IMR-90 (cell line): ENCODE measurements around the gene MYO5A. TPM values are rescaled to one million over a fixed set of nuclear protein-coding genes. Genes with fewer than 3 reads are reported as not detected.
A peak's percentile ranks its signal among the peaks of the same experiment; 100 is the strongest.

Experiments
- ATAC-seq: fragments of 200-7000 bp; cut with Tn5 transposase; 2 replicates; pipeline ENCODE4 v1.9.1; 2020; ENCODE audit warnings: low read depth, mild to moderate bottlenecking, moderate library complexity
- BruUV-seq: library from RNA; stranded (reverse); fragments of 400-500 nt; replicated peaks from 2 replicates; lab custom pipeline; 2021; lab: Mats Ljungman, UMichigan
- CTCF ChIA-PET: fragments of 300-600 bp; formaldehyde crosslinking; extraction: SDS; loops from one replicate; lab custom pipeline; 2021; ENCODE audit warnings: antibody characterized with exemption; lab: Yijun Ruan, JAX
- POLR2A ChIA-PET: fragments of 300-600 bp; sonication (Branson Sonifier 250); formaldehyde crosslinking; loops from one replicate; lab custom pipeline; 2022; ENCODE audit warnings: antibody characterized with exemption; ENCODE audit not compliant: unreplicated experiment; lab: Charles Lee
- DNase-seq: peaks from one replicate; pipeline ENCODE4 v3.0.0; 2013
- H2AFZ ChIP-seq: replicated peaks from 2 replicates; pipeline ENCODE3; 2013; ENCODE audit warnings: low read length, mild to moderate bottlenecking; ENCODE audit not compliant: poor library complexity
- H2AK5ac ChIP-seq: 2 replicates; pipeline ENCODE4 v1.6.1; 2013; ENCODE audit warnings: low read depth, low read length, inconsistent platforms
- H2AK9ac ChIP-seq: replicated peaks from 2 replicates; pipeline ENCODE3; 2013; ENCODE audit warnings: mild to moderate bottlenecking, low read depth, low read length, moderate library complexity; ENCODE audit not compliant: poor library complexity
- H2BK120ac ChIP-seq: 2 replicates; pipeline ENCODE4 v1.6.1; 2013; ENCODE audit warnings: low read depth, low read length, inconsistent platforms
- H2BK15ac ChIP-seq: 3 replicates; pipeline ENCODE4 v1.6.1; 2013; ENCODE audit warnings: low read depth, low read length, inconsistent platforms
- H2BK20ac ChIP-seq: 2 replicates; pipeline ENCODE4 v1.6.1; 2013; ENCODE audit warnings: low read depth, mild to moderate bottlenecking, inconsistent platforms, low read length, moderate library complexity
- H2BK5ac ChIP-seq: 2 replicates; pipeline ENCODE4 v1.6.1; 2013; ENCODE audit warnings: mild to moderate bottlenecking, low read depth, low read length, inconsistent platforms; ENCODE audit not compliant: poor library complexity, severe bottlenecking
- H3K14ac ChIP-seq: replicated peaks from 2 replicates; pipeline ENCODE4 v1.6.1; 2013; ENCODE audit warnings: low read depth, low read length, inconsistent platforms
- H3K18ac ChIP-seq: 2 replicates; pipeline ENCODE4 v1.6.1; 2013; ENCODE audit warnings: low read depth, low read length, control low read depth
- H3K23ac ChIP-seq: 2 replicates; pipeline ENCODE4 v1.6.1; 2013; ENCODE audit warnings: low read depth, low read length, inconsistent platforms
- H3K27ac ChIP-seq: 2 replicates; pipeline ENCODE4 v1.5.1; 2013; ENCODE audit warnings: mild to moderate bottlenecking, control low read depth, low read length; ENCODE audit not compliant: insufficient read depth
- H3K27me3 ChIP-seq: 2 replicates; pipeline ENCODE4 v1.6.1; 2013; ENCODE audit warnings: low read length; ENCODE audit not compliant: control insufficient read depth, insufficient read depth
- H3K36me3 ChIP-seq: 2 replicates; pipeline ENCODE4 v1.6.1; 2013; ENCODE audit warnings: low read length, mixed read lengths; ENCODE audit not compliant: control insufficient read depth, insufficient read depth
- H3K4ac ChIP-seq: 2 replicates; pipeline ENCODE4 v1.6.1; 2013; ENCODE audit warnings: low read depth, low read length, inconsistent platforms
- H3K4me1 ChIP-seq: 2 replicates; pipeline ENCODE4 v1.6.1; 2013; ENCODE audit warnings: low read length, mixed read lengths; ENCODE audit not compliant: control insufficient read depth, insufficient read depth
- H3K4me2 ChIP-seq: 2 replicates; pipeline ENCODE4 v1.6.1; 2013; ENCODE audit warnings: low read depth, mild to moderate bottlenecking, control low read depth, low read length, moderate library complexity
- H3K4me3 ChIP-seq: 2 replicates; pipeline ENCODE4 v1.5.1; 2013; ENCODE audit warnings: low read depth, mild to moderate bottlenecking, control low read depth, low read length, moderate library complexity; ENCODE audit not compliant: insufficient read depth
- H3K56ac ChIP-seq: 2 replicates; pipeline ENCODE4 v1.6.1; 2013; ENCODE audit warnings: low read length, inconsistent platforms; ENCODE audit not compliant: insufficient read depth; ENCODE audit errors: extremely low read depth
- H3K79me1 ChIP-seq, 2 experiments: 2 replicates each; pipeline ENCODE4 v1.6.1; 2013; ENCODE audit warnings: low read length in 2 of 2, inconsistent platforms in 1 of 2, low read depth in 1 of 2
- H3K9ac ChIP-seq: 2 replicates; pipeline ENCODE4 v1.6.1; 2013; ENCODE audit warnings: low read depth, low read length, control low read depth
- H3K9me1 ChIP-seq: 2 replicates; pipeline ENCODE4 v1.6.1; 2013; ENCODE audit warnings: low read length, inconsistent platforms; ENCODE audit not compliant: insufficient read depth
- H3K9me3 ChIP-seq: 2 replicates; pipeline ENCODE4 v1.6.1; 2013; ENCODE audit warnings: low read length; ENCODE audit not compliant: control insufficient read depth, insufficient read depth
- H4K20me1 ChIP-seq: 2 replicates; pipeline ENCODE4 v1.6.1; 2013; ENCODE audit warnings: low read length, inconsistent platforms; ENCODE audit not compliant: insufficient read depth
- H4K5ac ChIP-seq: 2 replicates; pipeline ENCODE4 v1.6.1; 2013; ENCODE audit warnings: mild to moderate bottlenecking, low read depth, low read length, control low read depth
- H4K8ac ChIP-seq, 2 experiments: 2 replicates each; pipeline ENCODE4 v1.6.1; 2013; ENCODE audit warnings: low read depth in 2 of 2, low read length in 2 of 2, control low read depth in 1 of 2, inconsistent platforms in 1 of 2
- H4K91ac ChIP-seq: 2 replicates; pipeline ENCODE4 v1.6.1; 2013; ENCODE audit warnings: low read depth, low read length, inconsistent platforms; ENCODE audit not compliant: insufficient read depth
- BHLHE40 ChIP-seq: fragments of 150-350 bp; IDR thresholded peaks from 2 replicates; pipeline ENCODE4 v1.6.1; 2016; ENCODE audit warnings: mild to moderate bottlenecking, low read depth, low read length
- CEBPB ChIP-seq: IDR thresholded peaks from 2 replicates; pipeline ENCODE4 v1.6.1; 2012; ENCODE audit warnings: low read depth, low read length, improper control_type of control experiment
- CHD1 ChIP-seq: IDR thresholded peaks from 2 replicates; pipeline ENCODE4 v1.6.1; 2012; ENCODE audit warnings: low read depth, low read length, improper control_type of control experiment
- FOS ChIP-seq: fragments of 150-350 bp; IDR thresholded peaks from 2 replicates; pipeline ENCODE4 v1.6.1; 2016; ENCODE audit warnings: low read depth, low read length
- MAZ ChIP-seq: IDR thresholded peaks from 2 replicates; pipeline ENCODE4 v1.6.1; 2012; ENCODE audit warnings: low read depth, mild to moderate bottlenecking, low read length, improper control_type of control experiment, moderate library complexity, borderline replicate concordance
- MXI1 ChIP-seq: IDR thresholded peaks from 2 replicates; pipeline ENCODE4 v1.6.1; 2012; ENCODE audit warnings: low read depth, mild to moderate bottlenecking, low read length, moderate library complexity, borderline replicate concordance
- POLR2A ChIP-seq: IDR thresholded peaks from 2 replicates; pipeline ENCODE4 v1.6.1; 2012; ENCODE audit warnings: mild to moderate bottlenecking, low read depth, low read length
- RAD21 ChIP-seq: IDR thresholded peaks from 2 replicates; pipeline ENCODE4 v1.6.1; 2012; ENCODE audit warnings: low read length, improper control_type of control experiment
- RCOR1 ChIP-seq: IDR thresholded peaks from 2 replicates; pipeline ENCODE4 v1.6.1; 2012; ENCODE audit warnings: mild to moderate bottlenecking, low read length, improper control_type of control experiment; ENCODE audit not compliant: insufficient replicate concordance
- SMC3 ChIP-seq: fragments of 150-350 bp; IDR thresholded peaks from 2 replicates; pipeline ENCODE4 v1.6.1; 2016; ENCODE audit warnings: low read depth, mild to moderate bottlenecking, antibody characterized with exemption, low read length, moderate library complexity
- WGBS, 2 experiments: methylation state at CpG; one replicate each; pipeline versions ENCODE4 v1.1.5 to v1.1.7; 2013; ENCODE audit warnings: missing lambda C conversion rate in 2 of 2; ENCODE audit not compliant: insufficient read length in 1 of 2; ENCODE audit errors: extremely low coverage in 2 of 2; 5-methylcytosine and 5-hydroxymethylcytosine counted together
- dilution Hi-C: fragments of 300-500 bp; cut with HindIII; formaldehyde crosslinking; loops from one replicate; pipeline ENCODE4 v1.14.3; 2018; ENCODE audit warnings: low sequenced_read_pairs; ENCODE audit not compliant: unreplicated experiment
- in situ Hi-C: fragments of 300-500 bp; cut with MboI; formaldehyde crosslinking; loops from 3 replicates; pipeline ENCODE4 v1.14.3; 2019; ENCODE audit warnings: low sequenced_read_pairs, inconsistent platforms, mixed read lengths
- intact Hi-C: fragments of 100-400 bp; cut with micrococcal nuclease; formaldehyde crosslinking; loops from 2 replicates; pipeline ENCODE4 v1.10.0; 2022
- polyA plus RNA-seq, 3 experiments: library from polyadenylated mRNA; depleted of rRNA; stranded (reverse); fragments of >200 nt; gene quantifications; 2 replicates each; pipeline ENCODE4 v1.2.3, GENCODE V29; 2012; ENCODE audit warnings: low replicate concordance in 1 of 3
- total RNA-seq: library from RNA; depleted of rRNA; stranded (reverse); fragments of >200 nt; gene quantifications from 2 replicates; pipeline ENCODE4 v1.2.3, GENCODE V29; 2012
- TF ChIP-seq, protein P1 (sequence below): fragments of 150-350 bp; IDR thresholded peaks from 2 replicates; pipeline ENCODE4 v1.6.1; 2016; ENCODE audit warnings: low read depth, mild to moderate bottlenecking, low read length, moderate library complexity, borderline replicate concordance
- TF ChIP-seq, protein P2 (sequence below): fragments of 150-350 bp; IDR thresholded peaks from 2 replicates; pipeline ENCODE4 v1.6.1; 2017; ENCODE audit warnings: mild to moderate bottlenecking, antibody characterized with exemption, low read length, low read depth

The MYO5A gene
- total and polyA plus RNA-seq, 2 of the 4 experiments (the other 2 are of a cell fraction), result 19.4 to 69.2 TPM

DNA sequence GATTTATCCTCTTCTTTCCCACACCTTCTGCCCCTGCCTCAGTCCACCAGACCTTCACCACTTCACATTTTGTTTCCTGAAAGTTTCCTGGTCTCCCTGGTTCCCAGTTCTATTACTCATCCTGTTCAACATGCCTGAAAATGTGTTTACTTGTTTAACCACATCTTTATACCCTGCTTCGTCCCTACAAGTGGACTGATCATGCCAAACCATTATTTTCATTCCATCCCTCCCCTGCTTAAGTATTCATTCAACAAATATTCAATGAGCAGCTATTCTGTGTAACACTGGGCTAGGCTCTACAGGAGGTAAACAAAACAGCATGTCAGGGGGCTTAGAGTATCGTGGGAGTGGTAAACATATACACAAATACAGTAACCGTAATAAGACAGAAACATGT is 5.5 kb downstream of the MYO5A start:
- TF ChIP-seq CEBPB (peak; percentile 0; the same call in 1 of the 2 replicates), FOS (peak; percentile 69), SMC3 (no peak), RCOR1 (peak; percentile 79), BHLHE40 (peak; percentile 44), CHD1 (no peak), MAZ (no peak), POLR2A (no peak), RAD21 (0 out of 2 replicates have a peak, but pooled peaks have one; percentile 2), MXI1 (no peak)
- TF ChIP-seq, protein P1, sequence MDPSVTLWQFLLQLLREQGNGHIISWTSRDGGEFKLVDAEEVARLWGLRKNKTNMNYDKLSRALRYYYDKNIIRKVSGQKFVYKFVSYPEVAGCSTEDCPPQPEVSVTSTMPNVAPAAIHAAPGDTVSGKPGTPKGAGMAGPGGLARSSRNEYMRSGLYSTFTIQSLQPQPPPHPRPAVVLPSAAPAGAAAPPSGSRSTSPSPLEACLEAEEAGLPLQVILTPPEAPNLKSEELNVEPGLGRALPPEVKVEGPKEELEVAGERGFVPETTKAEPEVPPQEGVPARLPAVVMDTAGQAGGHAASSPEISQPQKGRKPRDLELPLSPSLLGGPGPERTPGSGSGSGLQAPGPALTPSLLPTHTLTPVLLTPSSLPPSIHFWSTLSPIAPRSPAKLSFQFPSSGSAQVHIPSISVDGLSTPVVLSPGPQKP, result no peak
- TF ChIP-seq, protein P2, sequence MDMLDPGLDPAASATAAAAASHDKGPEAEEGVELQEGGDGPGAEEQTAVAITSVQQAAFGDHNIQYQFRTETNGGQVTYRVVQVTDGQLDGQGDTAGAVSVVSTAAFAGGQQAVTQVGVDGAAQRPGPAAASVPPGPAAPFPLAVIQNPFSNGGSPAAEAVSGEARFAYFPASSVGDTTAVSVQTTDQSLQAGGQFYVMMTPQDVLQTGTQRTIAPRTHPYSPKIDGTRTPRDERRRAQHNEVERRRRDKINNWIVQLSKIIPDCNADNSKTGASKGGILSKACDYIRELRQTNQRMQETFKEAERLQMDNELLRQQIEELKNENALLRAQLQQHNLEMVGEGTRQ, result no peak
- H3K36me3 ChIP-seq, result no peaks in the 10 kb centered on the region
- peaks cover 13% of the 10 kb centered on the region; the same call in 1 of the 2 replicates for H4K20me1 ChIP-seq
- POLR2A ChIA-PET, result no interaction called here
- H3K27me3 ChIP-seq, result no peaks in the 10 kb centered on the region
- H4K5ac ChIP-seq, result no peak overlapping the region
- H3K56ac ChIP-seq, result no peak overlapping the region
- no peak overlapping the region for H4K8ac ChIP-seq
- H3K4me3 ChIP-seq, result no peak overlapping the region
- no peak overlapping the region for H2BK120ac ChIP-seq
- H3K79me1 ChIP-seq, result peaks cover 35 to 56% of the 10 kb centered on the region in 2 experiments
- no TSS peak for BruUV-seq
- H2BK20ac ChIP-seq, result no peak overlapping the region
- H3K9ac ChIP-seq, result no peak overlapping the region
- intact Hi-C loops (no loop called here), dilution Hi-C loops (no loop called here), in situ Hi-C loops (no loop called here)
- no peak overlapping the region for H2AFZ ChIP-seq
- H3K4me2 ChIP-seq, result peak overlapping the region; percentile 77
- H3K14ac ChIP-seq, result no peak overlapping the region
- no peak overlapping the region; the same call in 1 of the 2 replicates for H3K18ac ChIP-seq
- peak; percentile 81 for ATAC-seq
- no peak overlapping the region for H2AK5ac ChIP-seq
- H3K27ac ChIP-seq, result no peak overlapping the region
- no peak overlapping the region for H3K23ac ChIP-seq
- CTCF ChIA-PET, result interaction anchor here (1.4 kb wide), 1 partner anchor 12 kb away, joined by 3 read pairs; no protein-coding TSS in a partner anchor
- peaks cover 8% of the 10 kb centered on the region for H3K9me1 ChIP-seq
- no CpG with 5 or more reads among the region's 3 CpGs for WGBS, 2 experiments
- H2BK15ac ChIP-seq, result no peak overlapping the region
- DNase-seq, result peak; percentile 93
- no peak overlapping the region for H2AK9ac ChIP-seq
- no peaks in the 10 kb centered on the region for H3K9me3 ChIP-seq
- peaks cover 9% of the 10 kb centered on the region for H3K4me1 ChIP-seq
- peak overlapping the region; percentile 1 for H2BK5ac ChIP-seq
- H4K91ac ChIP-seq, result no peak overlapping the region
- H3K4ac ChIP-seq, result no peak overlapping the region
